Measurements from ENCODE around the gene C1QTNF5. TPM values are rescaled to one million over a fixed set of nuclear protein-coding genes. Genes with fewer than 3 reads are reported as not detected.
A peak's percentile ranks its signal among the peaks of the same experiment; 100 is the strongest.

Gene C1QTNF5
- total and polyA plus RNA-seq, 2 of the 8 experiments (the other 6 are each of a cell fraction or from before 2014, with no cell fraction given): 2.2 to 2.7 TPM

- TF ChIP-seq, protein P1, sequence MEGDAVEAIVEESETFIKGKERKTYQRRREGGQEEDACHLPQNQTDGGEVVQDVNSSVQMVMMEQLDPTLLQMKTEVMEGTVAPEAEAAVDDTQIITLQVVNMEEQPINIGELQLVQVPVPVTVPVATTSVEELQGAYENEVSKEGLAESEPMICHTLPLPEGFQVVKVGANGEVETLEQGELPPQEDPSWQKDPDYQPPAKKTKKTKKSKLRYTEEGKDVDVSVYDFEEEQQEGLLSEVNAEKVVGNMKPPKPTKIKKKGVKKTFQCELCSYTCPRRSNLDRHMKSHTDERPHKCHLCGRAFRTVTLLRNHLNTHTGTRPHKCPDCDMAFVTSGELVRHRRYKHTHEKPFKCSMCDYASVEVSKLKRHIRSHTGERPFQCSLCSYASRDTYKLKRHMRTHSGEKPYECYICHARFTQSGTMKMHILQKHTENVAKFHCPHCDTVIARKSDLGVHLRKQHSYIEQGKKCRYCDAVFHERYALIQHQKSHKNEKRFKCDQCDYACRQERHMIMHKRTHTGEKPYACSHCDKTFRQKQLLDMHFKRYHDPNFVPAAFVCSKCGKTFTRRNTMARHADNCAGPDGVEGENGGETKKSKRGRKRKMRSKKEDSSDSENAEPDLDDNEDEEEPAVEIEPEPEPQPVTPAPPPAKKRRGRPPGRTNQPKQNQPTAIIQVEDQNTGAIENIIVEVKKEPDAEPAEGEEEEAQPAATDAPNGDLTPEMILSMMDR (IDR thresholded peaks at IDR 0.05; ENCODE audit: control extremely low read depth in 1 of 3, insufficient read depth in 1 of 3, low read depth in 1 of 3, low read length in 3 of 3): peak; percentile 82 to 92 (median 89)
- TF ChIP-seq EGR1 (IDR thresholded peaks at IDR 0.05; ENCODE audit: borderline replicate concordance, low read depth, low read length) (no peak), NANOG (IDR thresholded peaks at IDR 0.05; ENCODE audit: insufficient read depth, low read depth, low read length, poor library complexity, severe bottlenecking) (no peak), ATF2 (IDR thresholded peaks at IDR 0.05; ENCODE audit: low read length) (peak; percentile 65; the same call in 1 of the 2 replicates), GTF2F1 (IDR thresholded peaks at IDR 0.05; ENCODE audit: borderline replicate concordance, low read depth, low read length) (no peak)
Observed at GRCh38 chr11:119373921-119374631, 33.4 kb upstream of the C1QTNF5 start (continued).

All from H1 (cell line).